ENCODE data around the gene C1orf232. TPM values are rescaled to one million over a fixed set of nuclear protein-coding genes. Genes with fewer than 3 reads are reported as not detected.

Gene C1orf232
- total RNA-seq, 2 donors from 2014 or later = not detected

GRCh38 chr1:26212726-26213125, 44.0 kb upstream of the C1orf232 start:
- Histone ChIP-seq H3K9me3 (ENCODE audit: control insufficient read depth, low read length) (no peaks in the 10 kb centered on the region), H3K4me1 (ENCODE audit: control insufficient read depth, insufficient read depth, low read length) (no peaks in the 10 kb centered on the region), H3K36me3 (ENCODE audit: control insufficient read depth, insufficient read depth, low read length) (no peaks in the 10 kb centered on the region), H3K27me3 (ENCODE audit: control insufficient read depth, insufficient read depth, low read length, poor library complexity, severe bottlenecking) (no peaks in the 10 kb centered on the region), H3K9ac (ENCODE audit: extremely low read depth, low read length, poor library complexity, severe bottlenecking) (no peak overlapping the region), H3K4me3 (ENCODE audit: low read length) (no peak overlapping the region), H3K27ac (ENCODE audit: low read depth, low read length) (no peak overlapping the region)
- Mint-ChIP-seq H3K4me3 (no peak overlapping the region), H3K27ac (no peak overlapping the region), H3K27me3 (ENCODE audit: insufficient read depth) (peaks cover 7% of the 10 kb centered on the region), H3K36me3 (ENCODE audit: low read depth) (no peaks in the 10 kb centered on the region), H3K9me3 (no peaks in the 10 kb centered on the region), H3K4me1 (no peaks in the 10 kb centered on the region)
- TF ChIP-seq CTCF (conservative IDR thresholded peaks at IDR 0.05) = no peak
- DNase-seq = no peak
- WGBS, 2 experiments (ENCODE audit: insufficient coverage in 1 of 2, insufficient read length in 1 of 2) = 81 to 92% methylated on average over 3 to 5 of the region's 5 CpGs

- peaks cover 10% of the 10 kb centered on the region for H3K27me3 Mint-ChIP-seq (ENCODE audit: insufficient read depth)
- 90 to 100% methylated on average over 2 to 5 of the region's 5 CpGs for WGBS, 2 experiments (ENCODE audit: insufficient coverage in 1 of 2, insufficient read length in 1 of 2)
Measured at GRCh38 chr1:26210147-26210870, 41.5 kb upstream of the C1orf232 start.

GRCh38 chr1:26203642-26204318, 35.0 kb upstream of the C1orf232 start:
- WGBS, 2 experiments (ENCODE audit: insufficient coverage in 1 of 2, insufficient read length in 1 of 2) = 73 to 76% methylated on average over 4 to 9 of the region's 9 CpGs
- Histone ChIP-seq H3K27ac (ENCODE audit: low read depth, low read length) (no peak overlapping the region), H3K27me3 (ENCODE audit: control insufficient read depth, insufficient read depth, low read length, poor library complexity, severe bottlenecking) (no peaks in the 10 kb centered on the region), H3K9me3 (ENCODE audit: control insufficient read depth, low read length) (no peaks in the 10 kb centered on the region), H3K36me3 (ENCODE audit: control insufficient read depth, insufficient read depth, low read length) (no peaks in the 10 kb centered on the region), H3K9ac (ENCODE audit: extremely low read depth, low read length, poor library complexity, severe bottlenecking) (no peak overlapping the region), H3K4me1 (ENCODE audit: control insufficient read depth, insufficient read depth, low read length) (no peaks in the 10 kb centered on the region), H3K4me3 (ENCODE audit: low read length) (no peak overlapping the region)
- no peaks in the 10 kb centered on the region for H3K9me3 Mint-ChIP-seq
- peak; percentile 58 for TF ChIP-seq CTCF (conservative IDR thresholded peaks at IDR 0.05)
- no peak overlapping the region for H3K4me3 Mint-ChIP-seq
- peaks cover 9% of the 10 kb centered on the region for H3K27me3 Mint-ChIP-seq (ENCODE audit: insufficient read depth)
- H3K4me1 Mint-ChIP-seq = peaks cover 11% of the 10 kb centered on the region
- peak; percentile 69 for DNase-seq
- no peak overlapping the region for H3K27ac Mint-ChIP-seq
- H3K36me3 Mint-ChIP-seq (ENCODE audit: low read depth) = no peaks in the 10 kb centered on the region

More at GRCh38 chr1:26210147-26210870, 41.5 kb upstream of the C1orf232 start:
- Histone ChIP-seq H3K36me3 (ENCODE audit: control insufficient read depth, insufficient read depth, low read length) (no peaks in the 10 kb centered on the region), H3K27ac (ENCODE audit: low read depth, low read length) (no peak overlapping the region), H3K9me3 (ENCODE audit: control insufficient read depth, low read length) (no peaks in the 10 kb centered on the region), H3K27me3 (ENCODE audit: control insufficient read depth, insufficient read depth, low read length, poor library complexity, severe bottlenecking) (no peaks in the 10 kb centered on the region), H3K4me1 (ENCODE audit: control insufficient read depth, insufficient read depth, low read length) (no peaks in the 10 kb centered on the region), H3K4me3 (ENCODE audit: low read length) (no peak overlapping the region), H3K9ac (ENCODE audit: extremely low read depth, low read length, poor library complexity, severe bottlenecking) (no peak overlapping the region)
- no peak overlapping the region for H3K27ac Mint-ChIP-seq
- no peaks in the 10 kb centered on the region for H3K9me3 Mint-ChIP-seq
- no peak for DNase-seq
- H3K36me3 Mint-ChIP-seq (ENCODE audit: low read depth) = no peaks in the 10 kb centered on the region
- no peaks in the 10 kb centered on the region for H3K4me1 Mint-ChIP-seq
- TF ChIP-seq CTCF (conservative IDR thresholded peaks at IDR 0.05) = no peak
- H3K4me3 Mint-ChIP-seq = no peak overlapping the region
